Activated naive CD4-positive, alpha-beta T cell treated with anti-CD3 and anti-CD28 coated beads, Interleukin-2, amount 50 U/mL, for 72 hours (primary cell): ENCODE results near the gene MYO3B. TPM values are rescaled to one million over a fixed set of nuclear protein-coding genes. Genes with fewer than 3 reads are reported as not detected.
"Not testable (repeated sequence)": the region's sequence is repeated elsewhere in the genome, so short reads cannot be mapped to it uniquely, and the experiment has no call there.

Experiments
- ATAC-seq, 2 donors: fragments of 150-1000 bp; cut with Tn5 transposase; 2 replicates each; pipeline ENCODE4 v1.10.0; 2021; ENCODE audit warnings: mild to moderate bottlenecking in 2 of 2, moderate library complexity in 2 of 2
- DNase-seq, 2 donors: peaks; one replicate each; pipeline ENCODE4 v3.0.0; 2021 to 2022; ENCODE audit warnings: low spot score in 2 of 2
- H3K27ac Mint-ChIP-seq, 2 donors: one replicate each; pipeline ENCODE4 v1.8.0; 2022; ENCODE audit warnings: mild to moderate bottlenecking in 2 of 2, mixed read lengths in 2 of 2
- H3K36me3 Mint-ChIP-seq, 2 donors: one replicate each; pipeline ENCODE4 v1.8.0; 2022; ENCODE audit warnings: mixed read lengths in 2 of 2
- H3K9me3 Mint-ChIP-seq, 2 donors: one replicate each; pipeline ENCODE4 v1.8.0; 2022; ENCODE audit warnings: mixed read lengths in 2 of 2
- total RNA-seq, 2 donors: library from RNA; stranded (reverse); gene quantifications; one replicate each; pipeline ENCODE4 v1.2.3, GENCODE V29; 2022

The MYO3B gene
- total RNA-seq, 2 donors from 2014 or later = 0.18 to 0.27 TPM

DNA sequence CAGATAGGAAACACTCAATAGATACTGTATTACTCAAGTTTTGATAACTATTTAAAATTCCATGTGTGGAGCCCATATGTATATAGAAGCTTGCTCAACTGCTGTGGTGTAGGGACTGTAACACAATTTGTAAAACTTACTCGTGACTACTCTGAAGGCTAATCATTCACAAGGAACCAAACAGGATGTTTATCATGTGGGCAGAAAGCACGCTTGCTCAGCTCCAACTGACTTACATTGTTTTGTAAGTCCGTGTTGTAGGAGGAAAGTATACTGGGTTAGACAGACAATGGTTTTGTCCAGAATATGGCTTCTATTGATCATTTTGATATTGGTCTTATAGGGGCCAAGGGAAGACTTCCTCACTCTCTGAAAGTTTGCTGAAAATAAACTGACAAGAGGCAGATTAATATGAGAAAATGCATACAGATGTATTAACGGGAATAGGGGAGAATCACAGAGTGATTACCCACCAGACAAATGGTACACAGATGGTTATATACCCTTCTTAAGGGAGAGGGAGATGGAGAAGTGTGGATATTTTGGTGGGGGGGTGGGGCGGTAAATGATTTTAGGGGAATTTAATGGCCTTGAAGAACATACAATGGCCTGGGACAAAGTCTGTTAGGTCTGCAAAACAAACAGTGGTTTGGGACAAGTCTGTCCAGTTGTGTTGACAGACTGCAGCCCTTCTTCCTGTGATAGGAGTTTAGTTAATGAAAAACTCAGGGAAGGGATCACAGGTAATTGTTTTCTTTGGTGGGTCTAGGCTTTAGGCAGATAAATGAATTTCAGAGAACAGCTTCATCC lies 277.9 kb downstream of the MYO3B start:
- H3K9me3 Mint-ChIP-seq = no peaks in the 10 kb centered on the region
- no peak for ATAC-seq
- no peak overlapping the region for H3K27ac Mint-ChIP-seq
- H3K36me3 Mint-ChIP-seq = no peaks in the 10 kb centered on the region
- no peak for DNase-seq

DNA sequence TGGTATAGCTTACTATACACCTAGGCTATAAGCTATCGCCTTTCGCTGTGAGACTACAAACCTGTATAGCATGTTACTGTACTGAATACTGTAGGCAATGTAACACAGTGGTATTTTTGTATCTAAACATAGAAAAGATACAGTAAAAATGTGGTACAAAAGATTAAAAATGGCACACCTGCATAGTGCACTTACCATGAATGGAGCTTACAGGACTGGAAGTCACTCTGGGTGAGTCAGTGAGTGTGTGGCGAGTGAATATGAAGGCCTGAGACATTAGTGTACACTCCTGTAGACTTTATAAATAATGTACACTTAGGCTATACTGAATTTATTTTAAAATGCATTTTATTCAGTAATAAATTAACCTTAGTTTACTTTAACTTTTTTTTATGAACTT lies 279.0 kb downstream of the MYO3B start:
- ATAC-seq (no peak), DNase-seq (no peak)
- no peak overlapping the region for H3K27ac Mint-ChIP-seq
- no peaks in the 10 kb centered on the region for H3K9me3 Mint-ChIP-seq
- no peaks in the 10 kb centered on the region for H3K36me3 Mint-ChIP-seq

DNA sequence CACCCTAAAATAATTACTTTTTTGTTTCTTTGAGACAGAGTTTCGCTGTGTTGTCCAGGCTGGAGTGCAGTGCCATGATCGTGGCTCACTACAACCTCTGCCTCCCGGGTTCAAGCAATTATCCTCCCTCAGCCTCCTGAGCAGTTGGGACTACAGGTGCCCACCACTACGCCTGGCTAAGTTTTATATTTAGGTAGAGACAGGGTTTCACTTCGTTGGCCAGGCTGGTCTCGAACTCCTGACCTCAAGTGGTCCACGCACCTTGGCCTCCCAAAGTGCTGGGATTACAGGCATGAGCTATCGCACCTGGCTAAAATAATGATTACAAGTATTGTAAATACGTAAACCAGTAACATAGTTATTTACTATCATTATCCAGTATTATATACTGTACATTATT lies 279.8 kb downstream of the MYO3B start:
- Mint-ChIP-seq H3K27ac (no peak overlapping the region), H3K36me3 (no peaks in the 10 kb centered on the region), H3K9me3 (no peaks in the 10 kb centered on the region)
- DNase-seq (no peak), ATAC-seq (no peak)

DNA sequence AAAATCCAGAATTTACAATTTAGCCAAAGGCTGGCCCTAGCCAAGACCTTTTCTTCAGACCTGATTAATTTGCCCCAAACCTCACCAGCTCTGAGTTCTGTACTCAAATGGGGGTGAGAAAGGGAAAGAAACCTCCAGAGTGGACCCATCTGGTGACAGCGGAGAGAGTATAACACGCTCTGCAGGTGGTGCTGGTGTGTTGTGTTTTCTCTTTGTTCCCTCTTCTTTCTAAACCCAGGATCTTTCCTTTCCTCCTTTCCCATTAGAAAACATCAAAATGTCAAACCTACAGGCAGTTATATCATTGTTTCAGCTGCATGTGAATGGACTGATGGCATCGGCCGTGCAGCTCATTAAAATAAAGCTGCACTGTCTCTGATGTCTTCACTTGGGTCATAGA lies 283.9 kb downstream of the MYO3B start:
- Mint-ChIP-seq H3K27ac (no peak overlapping the region), H3K36me3 (no peaks in the 10 kb centered on the region), H3K9me3 (no peaks in the 10 kb centered on the region)
- no peak for ATAC-seq
- DNase-seq = no peak

DNA sequence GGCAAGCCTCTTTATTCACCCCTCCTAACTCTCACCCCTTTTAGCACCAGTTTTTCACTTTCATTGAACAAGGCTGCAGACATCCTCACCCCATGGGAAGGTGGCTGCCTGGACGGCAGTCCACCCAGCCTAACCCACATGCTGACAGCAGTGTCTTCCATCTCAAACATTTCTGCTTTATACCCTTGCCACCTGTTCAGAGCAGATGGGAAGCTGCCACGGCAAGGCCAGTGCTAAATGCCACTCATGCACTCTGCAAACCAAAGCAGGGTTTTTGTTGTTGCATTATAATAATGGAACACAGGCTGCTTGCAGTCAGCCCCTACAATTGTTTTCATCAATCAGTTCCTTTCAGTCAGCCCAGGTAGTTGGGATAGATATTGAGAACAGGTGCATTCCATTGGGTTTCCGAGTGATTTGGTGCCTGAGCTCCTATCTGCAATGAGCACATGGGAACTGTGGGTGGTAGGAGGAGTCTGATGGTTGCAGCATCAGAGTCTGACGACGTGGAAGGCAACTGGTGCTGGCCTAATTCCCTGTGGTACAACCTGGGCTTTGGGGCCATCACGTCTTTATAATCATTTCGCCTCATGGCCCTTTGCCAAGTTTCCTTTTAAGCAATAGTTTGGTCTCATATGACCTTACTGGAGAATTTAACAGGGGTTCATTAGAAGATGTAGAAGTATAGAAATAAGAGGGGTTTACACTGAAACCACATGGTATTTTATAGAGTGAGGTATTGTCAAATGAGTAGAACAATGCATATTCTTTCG lies 284.7 kb downstream of the MYO3B start:
- ATAC-seq (no peak), DNase-seq (no peak)
- Mint-ChIP-seq H3K36me3 (no peaks in the 10 kb centered on the region), H3K27ac (no peak overlapping the region), H3K9me3 (no peaks in the 10 kb centered on the region)

DNA sequence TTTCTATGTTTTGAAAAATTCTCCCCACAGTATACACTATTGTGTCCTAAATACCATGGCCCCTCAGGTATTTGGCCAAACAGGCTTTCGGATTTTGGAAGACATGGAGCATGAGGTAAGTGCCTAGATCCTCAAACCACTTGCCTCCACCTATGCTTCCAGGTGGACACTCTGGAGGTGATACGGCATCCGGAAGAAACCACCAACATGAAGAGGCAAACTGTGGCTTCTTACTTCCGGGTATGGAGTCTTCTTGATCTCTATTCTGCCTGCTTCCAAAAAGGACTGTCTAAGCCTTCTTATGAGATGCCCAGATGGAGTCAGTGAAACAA lies 285.2 kb downstream of the MYO3B start:
- Mint-ChIP-seq H3K9me3 (no peaks in the 10 kb centered on the region), H3K36me3 (no peaks in the 10 kb centered on the region), H3K27ac (no peak overlapping the region)
- no peak for DNase-seq
- ATAC-seq = no peak

DNA sequence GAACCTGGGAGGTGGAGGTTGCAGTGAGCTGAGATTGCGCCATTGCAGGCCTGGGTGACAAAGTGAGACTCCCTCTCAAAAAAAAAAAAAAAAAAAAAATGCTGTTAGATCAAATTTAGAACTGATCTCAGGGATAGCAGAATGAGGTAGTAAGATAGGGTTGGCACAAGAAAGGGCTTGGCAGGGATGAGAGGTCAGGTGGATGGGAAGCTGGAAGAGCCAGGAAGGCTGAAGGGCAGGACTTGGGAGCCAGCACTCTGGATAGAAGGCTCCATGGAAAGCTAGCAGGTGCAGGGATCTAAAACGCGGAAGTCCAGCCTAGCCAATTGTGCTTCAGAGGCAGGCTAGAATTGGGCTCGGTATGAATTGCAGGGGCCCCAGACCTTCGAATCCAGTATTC lies 286.3 kb downstream of the MYO3B start:
- ATAC-seq = no peak
- Mint-ChIP-seq H3K27ac (no peak overlapping the region), H3K9me3 (no peaks in the 10 kb centered on the region), H3K36me3 (no peaks in the 10 kb centered on the region)
- DNase-seq = no peak

DNA sequence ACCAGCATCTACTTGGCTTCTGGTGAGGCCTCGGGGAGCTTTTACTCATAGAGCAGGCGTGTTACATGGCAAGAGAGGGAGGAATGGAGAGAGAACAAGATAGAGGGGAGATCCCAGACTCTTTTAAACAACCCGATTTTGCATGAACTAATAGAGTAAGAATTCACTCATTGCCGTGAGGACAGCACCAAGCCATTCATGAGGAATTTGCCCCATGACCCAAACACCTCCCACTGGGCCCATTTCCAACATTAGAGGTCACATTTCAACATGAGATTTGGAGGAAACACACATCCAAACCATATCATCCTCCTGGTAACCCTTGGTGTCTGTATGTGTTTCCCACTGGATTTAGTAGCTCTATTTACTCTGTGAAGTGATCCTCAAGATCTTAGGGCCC lies 287.3 kb downstream of the MYO3B start:
- no peaks in the 10 kb centered on the region for H3K36me3 Mint-ChIP-seq
- H3K27ac Mint-ChIP-seq = peak overlapping the region in 1 of 2 donors; percentile 18
- DNase-seq (no peak), ATAC-seq (no peak)
- peaks cover 0 to 3% of the 10 kb centered on the region in 2 donors for H3K9me3 Mint-ChIP-seq

DNA sequence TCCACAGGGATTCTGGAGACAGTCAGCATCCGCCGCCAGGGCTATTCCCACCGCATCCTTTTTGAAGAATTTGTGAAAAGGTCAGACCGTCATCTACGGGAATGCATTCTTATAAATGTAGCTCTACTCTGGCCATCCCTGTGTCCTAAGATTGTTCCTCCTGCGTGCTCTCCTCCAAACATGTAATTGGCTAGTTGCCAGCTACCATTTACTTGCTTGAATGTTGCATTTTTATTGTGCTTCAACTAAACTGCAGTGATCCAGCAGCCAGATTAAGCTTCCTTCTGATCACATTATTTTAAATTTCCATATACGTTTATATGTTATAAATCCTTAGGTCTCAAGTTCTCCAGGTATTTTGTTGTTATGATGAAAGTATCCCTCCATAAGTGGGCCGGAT lies 288.7 kb downstream of the MYO3B start:
- no peak for ATAC-seq
- no peaks in the 10 kb centered on the region for H3K36me3 Mint-ChIP-seq
- no peak for DNase-seq
- H3K27ac Mint-ChIP-seq = no peak overlapping the region
- peaks cover 0 to 4% of the 10 kb centered on the region in 2 donors for H3K9me3 Mint-ChIP-seq

DNA sequence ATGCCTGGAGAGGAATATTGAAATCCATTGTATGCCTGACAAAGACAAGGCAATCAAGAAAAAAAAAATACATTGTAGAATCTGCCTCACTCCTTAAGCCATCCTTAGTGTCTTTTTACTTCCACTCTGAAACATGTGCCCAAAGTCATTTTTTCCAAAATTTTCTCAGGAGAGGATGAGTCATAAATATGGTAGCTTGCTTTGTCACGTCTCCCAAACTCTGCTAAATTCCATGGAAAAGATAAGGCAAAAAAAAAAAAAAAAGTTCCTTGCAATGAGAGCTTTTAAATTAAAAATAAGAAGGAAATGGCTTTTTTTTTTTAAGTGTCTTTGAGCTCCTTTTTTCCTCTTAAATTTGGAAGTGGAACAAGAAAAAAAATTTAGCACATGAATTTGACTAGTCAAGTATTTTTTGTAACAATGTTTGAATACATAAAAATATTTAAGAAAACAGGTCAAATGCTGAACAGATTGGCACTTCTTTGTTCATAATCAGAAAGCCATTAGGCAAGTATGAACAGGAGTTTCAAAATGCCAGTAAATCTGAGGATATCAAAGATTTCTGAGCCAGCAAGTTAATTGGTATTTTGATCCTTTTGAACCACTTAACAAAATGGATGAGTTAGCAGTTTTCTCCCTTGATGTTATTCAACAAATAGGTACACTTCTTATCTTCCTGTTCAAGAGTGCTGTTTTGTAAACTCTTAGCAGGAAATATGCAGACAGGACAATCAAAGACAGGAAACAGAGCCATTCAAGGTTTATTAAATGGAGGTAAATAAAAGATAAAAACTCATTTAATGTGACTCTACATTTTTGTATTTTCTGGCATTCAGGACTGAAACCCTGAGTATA lies 289.8 kb downstream of the MYO3B start:
- DNase-seq (no peak), ATAC-seq (no peak)
- Mint-ChIP-seq H3K9me3 (peaks cover 0 to 4% of the 10 kb centered on the region in 2 donors), H3K27ac (no peak overlapping the region), H3K36me3 (no peaks in the 10 kb centered on the region)

DNA sequence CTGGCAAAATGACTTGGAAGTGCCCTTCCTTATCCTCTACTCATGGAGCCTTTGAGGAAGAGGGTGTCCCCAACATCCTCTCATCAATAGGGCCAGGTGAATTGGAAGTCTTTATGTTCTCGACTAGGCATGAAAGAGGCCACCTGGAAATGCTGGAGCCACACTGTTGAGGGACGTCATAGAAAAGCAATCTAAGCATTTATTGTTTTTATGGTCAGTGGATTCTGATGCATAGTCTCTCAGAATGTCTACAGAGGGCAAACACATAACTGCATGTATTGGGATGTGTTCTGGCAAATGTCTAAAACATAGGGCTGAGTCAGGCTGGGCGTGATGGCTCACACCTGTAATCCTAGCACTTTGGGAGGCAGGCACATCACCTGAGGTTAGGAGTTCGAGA lies 290.6 kb downstream of the MYO3B start:
- DNase-seq (no peak), ATAC-seq (no peak)
- H3K9me3 Mint-ChIP-seq = peaks cover 0 to 4% of the 10 kb centered on the region in 2 donors
- H3K27ac Mint-ChIP-seq = no peak overlapping the region
- no peaks in the 10 kb centered on the region for H3K36me3 Mint-ChIP-seq

DNA sequence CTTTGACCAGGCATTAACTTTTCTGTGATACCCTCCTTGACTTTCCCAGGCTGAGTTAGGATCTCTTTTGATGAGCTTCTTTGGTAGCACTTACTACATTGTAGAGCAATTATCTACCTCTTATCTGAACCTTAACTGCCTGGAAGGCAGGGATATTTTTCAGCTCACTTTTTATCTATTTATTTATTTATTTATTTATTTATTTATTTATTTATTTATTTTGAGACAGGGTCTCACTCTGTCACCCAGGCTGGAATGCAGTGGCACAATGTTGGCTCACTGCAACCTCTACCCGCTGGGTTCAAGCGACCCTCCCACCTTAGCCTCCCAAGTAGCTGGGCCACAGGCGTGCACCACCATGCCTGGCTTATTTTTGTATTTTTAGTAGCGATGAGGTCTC lies 294.6 kb downstream of the MYO3B start:
- ATAC-seq, H3K27ac Mint-ChIP-seq, H3K36me3 Mint-ChIP-seq, H3K9me3 Mint-ChIP-seq, DNase-seq: not testable (repeated sequence)

DNA sequence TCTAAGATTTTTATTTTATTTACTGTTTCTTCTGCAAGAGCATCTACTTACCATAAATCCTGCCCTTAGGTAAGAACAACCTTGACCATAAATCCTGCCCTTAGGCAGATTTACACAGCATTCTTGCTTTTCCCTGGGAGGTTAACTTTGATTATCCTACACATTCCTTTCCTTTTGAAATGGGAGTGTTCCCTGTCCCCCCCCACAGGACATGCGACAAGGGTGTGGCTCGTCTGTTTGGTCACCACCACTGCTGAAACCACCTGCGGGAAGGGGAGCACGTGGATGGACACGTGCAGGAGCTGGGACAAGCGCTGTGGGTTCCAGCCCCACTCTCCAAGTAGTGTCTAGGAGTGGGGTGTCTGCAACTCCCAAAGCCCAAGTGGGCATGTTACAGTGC lies 297.9 kb downstream of the MYO3B start:
- Mint-ChIP-seq H3K27ac (no peak overlapping the region), H3K36me3 (no peaks in the 10 kb centered on the region), H3K9me3 (no peaks in the 10 kb centered on the region)
- ATAC-seq = no peak
- no peak for DNase-seq

DNA sequence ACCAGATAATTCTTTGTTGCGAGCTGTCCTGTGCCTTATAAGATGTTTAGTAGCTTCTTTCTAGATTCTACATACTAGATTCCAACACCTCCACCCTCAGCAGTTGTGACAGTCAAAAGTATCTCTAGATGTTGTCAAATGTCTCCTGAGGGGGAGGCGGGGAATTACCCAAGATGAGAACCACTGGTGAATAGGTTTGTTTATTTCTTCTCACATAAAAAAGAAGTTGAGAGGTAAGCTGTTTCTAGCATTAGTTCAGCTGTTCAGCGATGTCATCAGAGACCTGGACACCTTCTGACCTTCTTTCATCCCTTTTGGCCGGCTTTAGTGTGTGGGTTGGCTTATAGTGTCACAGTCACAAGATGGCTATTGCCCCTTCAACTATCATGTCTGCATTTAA lies 299.7 kb downstream of the MYO3B start:
- DNase-seq = no peak
- H3K27ac Mint-ChIP-seq = no peak overlapping the region
- no peaks in the 10 kb centered on the region for H3K36me3 Mint-ChIP-seq
- ATAC-seq = peak in 1 of 2 donors; percentile 44
- no peaks in the 10 kb centered on the region for H3K9me3 Mint-ChIP-seq

DNA sequence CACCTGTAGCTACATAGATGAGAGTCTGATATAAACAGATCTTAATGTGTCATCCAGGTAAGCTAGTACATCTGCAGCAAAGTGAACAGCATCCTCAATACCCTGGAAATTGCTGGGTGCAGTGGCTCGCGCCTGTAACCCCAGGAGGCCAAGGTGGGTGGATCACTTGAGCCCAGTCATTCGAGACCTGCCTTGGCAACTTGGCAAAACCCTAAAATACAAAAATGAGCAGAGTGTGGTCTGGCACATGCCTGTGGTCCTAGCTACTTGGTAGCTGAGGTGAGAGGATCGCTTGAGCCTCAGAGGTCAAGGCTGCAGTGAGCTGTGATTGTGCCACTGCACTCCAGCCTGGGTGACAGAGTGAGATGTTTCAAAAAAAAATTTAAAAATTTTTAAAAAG lies 303.3 kb downstream of the MYO3B start:
- peak in 1 of 2 donors; percentile 41 for ATAC-seq
- Mint-ChIP-seq H3K27ac (no peak overlapping the region), H3K9me3 (no peaks in the 10 kb centered on the region), H3K36me3 (no peaks in the 10 kb centered on the region)
- no peak for DNase-seq

DNA sequence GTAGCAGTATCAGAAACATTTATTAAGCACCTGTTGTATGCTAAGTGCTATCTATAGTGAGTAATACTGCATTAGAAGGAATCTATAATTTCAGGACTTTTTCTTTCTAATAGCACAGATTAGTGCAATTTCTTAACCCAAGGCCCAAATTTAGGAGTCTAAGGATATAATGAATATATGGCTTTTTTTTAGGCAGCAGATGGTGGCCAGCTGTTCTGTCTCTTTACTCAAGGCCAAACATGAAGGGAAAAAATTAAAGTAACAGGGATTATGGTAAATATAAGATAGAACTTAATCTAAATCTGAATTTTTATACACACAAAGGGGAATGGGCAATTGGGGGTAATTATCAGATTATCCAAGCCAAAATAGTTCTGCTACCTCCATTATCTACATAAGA lies 306.6 kb downstream of the MYO3B start:
- H3K9me3 Mint-ChIP-seq = no peaks in the 10 kb centered on the region
- no peak for DNase-seq
- ATAC-seq = no peak
- H3K27ac Mint-ChIP-seq = no peak overlapping the region
- no peaks in the 10 kb centered on the region for H3K36me3 Mint-ChIP-seq
